WTC11 (cell line): ENCODE measurements around the gene STXBP2. TPM values are rescaled to one million over a fixed set of nuclear protein-coding genes. Genes with fewer than 3 reads are reported as not detected.

Experiments used
- ATAC-seq: fragments of 200-7000 bp; cut with Tn5 transposase; 2 replicates; pipeline ENCODE4 v1.10.0; 2021; ENCODE audit warnings: mild to moderate bottlenecking, moderate library complexity
- CTCF ChIA-PET: fragments of 300-600 bp; sonication (Branson Sonifier 250); formaldehyde crosslinking; loops from one replicate; lab custom pipeline; 2021; ENCODE audit warnings: antibody characterized with exemption; lab: Charles Lee
- POLR2A ChIA-PET: fragments of 350-600 bp; sonication (Branson Sonifier 250); formaldehyde crosslinking; loops from one replicate; lab custom pipeline; 2021; ENCODE audit warnings: antibody characterized with exemption; lab: Charles Lee
- DNase-seq: peaks from one replicate; pipeline ENCODE4 v3.0.0; 2021; ENCODE audit warnings: low spot score
- H3K27ac Mint-ChIP-seq: 2 replicates; pipeline ENCODE4 v1.8.0; 2021; ENCODE audit warnings: mixed read lengths
- H3K27me3 Mint-ChIP-seq: 2 replicates; pipeline ENCODE4 v1.8.0; 2021; ENCODE audit warnings: low read depth, mild to moderate bottlenecking, moderate library complexity, mixed read lengths
- H3K36me3 Mint-ChIP-seq: 2 replicates; pipeline ENCODE4 v1.8.0; 2021; ENCODE audit warnings: mixed read lengths
- H3K4me1 Mint-ChIP-seq: 2 replicates; pipeline ENCODE4 v1.8.0; 2022; ENCODE audit warnings: mixed read lengths
- H3K4me3 Mint-ChIP-seq: 2 replicates; pipeline ENCODE4 v1.8.0; 2021; ENCODE audit warnings: mild to moderate bottlenecking, moderate library complexity, mixed read lengths
- H3K9me3 Mint-ChIP-seq: 2 replicates; pipeline ENCODE4 v1.8.0; 2021; ENCODE audit warnings: mixed read lengths
- CREM ChIP-seq: sonication (generic); formaldehyde crosslinking; IDR thresholded peaks from 2 replicates; pipeline ENCODE4 v1.8.1; 2022; ENCODE audit warnings: mild to moderate bottlenecking, missing genetic modification reagents, moderate library complexity
- EMX1 ChIP-seq: fragments of 250-450 bp; sonication (Bioruptor Pico); IDR thresholded peaks from 2 replicates; pipeline ENCODE4 v1.8.0; 2021; ENCODE audit warnings: mild to moderate bottlenecking
- ESRRA ChIP-seq: sonication (generic); formaldehyde crosslinking; IDR thresholded peaks from 2 replicates; pipeline ENCODE4 v1.8.1; 2022; ENCODE audit warnings: mild to moderate bottlenecking, missing genetic modification reagents, borderline replicate concordance
- FOXJ3 ChIP-seq: sonication (generic); formaldehyde crosslinking; IDR thresholded peaks from 2 replicates; pipeline ENCODE4 v1.9.0; 2021; ENCODE audit warnings: missing genetic modification reagents, mild to moderate bottlenecking, borderline replicate concordance
- FOXK1 ChIP-seq: sonication (generic); formaldehyde crosslinking; IDR thresholded peaks from 2 replicates; pipeline ENCODE4 v1.8.0; 2022; ENCODE audit warnings: mild to moderate bottlenecking, moderate library complexity, missing genetic modification reagents
- GABPB1 ChIP-seq: sonication (generic); formaldehyde crosslinking; IDR thresholded peaks from 2 replicates; pipeline ENCODE4 v1.8.1; 2023; ENCODE audit warnings: mild to moderate bottlenecking, missing genetic modification reagents
- IRF2 ChIP-seq: sonication (generic); formaldehyde crosslinking; IDR thresholded peaks from 2 replicates; pipeline ENCODE4 v1.8.0; 2022; ENCODE audit warnings: low read depth, missing genetic modification reagents, borderline replicate concordance
- JAZF1 ChIP-seq: fragments of 250-450 bp; sonication (Bioruptor Pico); IDR thresholded peaks from 2 replicates; pipeline ENCODE4 v1.9.0; 2021; ENCODE audit warnings: moderate library complexity, mild to moderate bottlenecking, inconsistent platforms
- MAX ChIP-seq: sonication (generic); formaldehyde crosslinking; IDR thresholded peaks from 2 replicates; pipeline ENCODE4 v1.8.0; 2022; ENCODE audit warnings: mild to moderate bottlenecking, missing genetic modification reagents
- MLX ChIP-seq: sonication (generic); formaldehyde crosslinking; IDR thresholded peaks from 2 replicates; pipeline ENCODE4 v1.8.1; 2023; ENCODE audit warnings: mild to moderate bottlenecking, missing genetic modification reagents, moderate library complexity
- MYBL2 ChIP-seq: sonication (generic); formaldehyde crosslinking; IDR thresholded peaks from 2 replicates; pipeline ENCODE4 v1.8.1; 2023; ENCODE audit warnings: mild to moderate bottlenecking, moderate library complexity, missing genetic modification reagents
- NFYB ChIP-seq: sonication (generic); formaldehyde crosslinking; conservative IDR thresholded peaks from 2 replicates; pipeline ENCODE4 v1.8.0; 2022; ENCODE audit warnings: low read depth, missing genetic modification reagents
- NR1H2 ChIP-seq: sonication (generic); formaldehyde crosslinking; IDR thresholded peaks from 2 replicates; pipeline ENCODE4 v1.9.0; 2021; ENCODE audit warnings: mild to moderate bottlenecking, moderate library complexity, missing genetic modification reagents
- OVOL2 ChIP-seq: fragments of 250-450 bp; sonication (Bioruptor Pico); IDR thresholded peaks from 2 replicates; pipeline ENCODE4 v1.9.0; 2021; ENCODE audit warnings: mild to moderate bottlenecking, borderline replicate concordance
- PRRX2 ChIP-seq: fragments of 250-450 bp; sonication (Bioruptor Pico); IDR thresholded peaks from 2 replicates; pipeline ENCODE4 v1.8.0; 2021; ENCODE audit warnings: mild to moderate bottlenecking
- RORB ChIP-seq: fragments of 250-450 bp; sonication (Bioruptor Pico); IDR thresholded peaks from 2 replicates; pipeline ENCODE4 v1.9.0; 2021; ENCODE audit warnings: mild to moderate bottlenecking
- SP1 ChIP-seq: sonication (generic); formaldehyde crosslinking; conservative IDR thresholded peaks from 2 replicates; pipeline ENCODE4 v1.8.1; 2022; ENCODE audit warnings: missing genetic modification reagents
- USF1 ChIP-seq: sonication (generic); formaldehyde crosslinking; IDR thresholded peaks from 2 replicates; pipeline ENCODE4 v1.8.0; 2022; ENCODE audit warnings: mild to moderate bottlenecking, missing genetic modification reagents
- ZMAT4 ChIP-seq: fragments of 250-450 bp; sonication (Bioruptor Pico); IDR thresholded peaks from 2 replicates; pipeline ENCODE4 v1.9.0; 2021; ENCODE audit warnings: mild to moderate bottlenecking
- ZNF121 ChIP-seq: sonication (generic); formaldehyde crosslinking; IDR thresholded peaks from 2 replicates; pipeline ENCODE4 v1.8.0; 2023; ENCODE audit warnings: missing genetic modification reagents
- ZNF281 ChIP-seq: sonication (generic); formaldehyde crosslinking; IDR thresholded peaks from 2 replicates; pipeline ENCODE4 v1.8.0; 2023; ENCODE audit warnings: mild to moderate bottlenecking, missing genetic modification reagents
- total RNA-seq: library from RNA; stranded (reverse); gene quantifications from 3 replicates; pipeline ENCODE4 v1.2.3, GENCODE V29; 2021

STXBP2 gene
- total RNA-seq, 1 experiment from 2014 or later: 68.9 TPM

GRCh38 chr19:7629347-7630054 lies 7.4 kb upstream of the STXBP2 start, which contains the start of the genes PET100 and XAB2:
Gene PET100, plus strand, starts transcription at chr19:7629793. Its CDS starts 41 bp downstream, at chr19:7629834.
Gene XAB2, minus strand, starts transcription at chr19:7629545. Its CDS starts 18 bp downstream, at chr19:7629527.
- H3K9me3 Mint-ChIP-seq: no peaks in the 10 kb centered on the region
- H3K27me3 Mint-ChIP-seq: peaks cover 6% of the 10 kb centered on the region
- DNase-seq (peak; percentile 92), ATAC-seq (peak; percentile 95)
- H3K36me3 Mint-ChIP-seq: peaks cover 12% of the 10 kb centered on the region
- peak within 1 kb of the TSS; percentile 98 for H3K27ac Mint-ChIP-seq
- peak; percentile 82 for TF ChIP-seq SP1 (CRISPR knock-in tag)
- TF ChIP-seq GABPB1 (CRISPR knock-in tag): peak; percentile 70
- TF ChIP-seq MLX (CRISPR knock-in tag): no peak
- TF ChIP-seq PRRX2 (CRISPR knock-in tag): no peak
- TF ChIP-seq MAX (CRISPR knock-in tag): peak; percentile 57
- peak; percentile 99 for TF ChIP-seq FOXK1
- TF ChIP-seq RORB (CRISPR knock-in tag): no peak
- peak; percentile 98 for TF ChIP-seq CREM (CRISPR knock-in tag)
- no peak for TF ChIP-seq IRF2 (CRISPR knock-in tag)
- no peak for TF ChIP-seq ZMAT4 (CRISPR knock-in tag)
- TF ChIP-seq NFYB: peak; percentile 96
- no peak for TF ChIP-seq EMX1 (CRISPR knock-in tag)
- TF ChIP-seq JAZF1 (CRISPR knock-in tag): no peak
- ChIA-PET CTCF (interaction anchor here (0.6 to 2.5 kb wide), 13 partner anchors 9 to 528 kb away, joined by 3 to 32 read pairs (median 3); partner anchors contain the start of gene TRAPPC5), POLR2A (interaction anchor here (0.5 to 1.1 kb wide), 4 partner anchors 21 to 1125 kb away, joined by 3 to 12 read pairs (median 6); no protein-coding TSS in a partner anchor)
- H3K4me1 Mint-ChIP-seq: peaks cover 24% of the 10 kb centered on the region
- peak within 1 kb of the TSS; percentile 90 for H3K4me3 Mint-ChIP-seq

- TF ChIP-seq FOXJ3 (CRISPR knock-in tag) (no peak), NR1H2 (no peak), OVOL2 (CRISPR knock-in tag) (no peak), MYBL2 (no peak), ESRRA (CRISPR knock-in tag) (no peak), ZNF281 (CRISPR knock-in tag) (no peak), USF1 (CRISPR knock-in tag) (no peak), ZNF121 (CRISPR knock-in tag) (no peak)
- POLR2A ChIA-PET: interaction anchor here (0.5 kb wide), 1 partner anchor 1952 kb away, joined by 6 read pairs; no protein-coding TSS in a partner anchor
- peak overlapping the region; percentile 22; the same call in 1 of the 2 replicates for H3K4me3 Mint-ChIP-seq
These were observed 5.3 kb upstream of the STXBP2 start for GRCh38 chr19:7631577-7631976.

More at GRCh38 chr19:7631577-7631976, 5.3 kb upstream of the STXBP2 start:
- DNase-seq (no peak), ATAC-seq (no peak)
- H3K27ac Mint-ChIP-seq: no peak overlapping the region
- H3K4me1 Mint-ChIP-seq: peaks cover 24% of the 10 kb centered on the region
- CTCF ChIA-PET: interaction anchor here (0.5 kb wide), 1 partner anchor 112 kb away, joined by 4 read pairs; no protein-coding TSS in a partner anchor
- no peaks in the 10 kb centered on the region for H3K9me3 Mint-ChIP-seq
- H3K27me3 Mint-ChIP-seq: peaks cover 27% of the 10 kb centered on the region
- peaks cover 8% of the 10 kb centered on the region for H3K36me3 Mint-ChIP-seq
